Smooth muscle cell (in vitro differentiated cells): ENCODE data around the gene SPATA6L. TPM values are rescaled to one million over a fixed set of nuclear protein-coding genes. Genes with fewer than 3 reads are reported as not detected.
A peak's percentile ranks its signal among the peaks of the same experiment; 100 is the strongest.

Source experiments
- DNase-seq: peaks from one replicate; lab custom pipeline; 2025; ENCODE audit not compliant: unreplicated experiment; lab: John Stamatoyannopoulos, UW
- H2AFZ ChIP-seq: fragments of 200-600 bp; sonication (generic); 2 replicates; pipeline ENCODE4 v1.6.0; 2016; ENCODE audit warnings: antibody characterized with exemption, low read depth, mild to moderate bottlenecking
- H3F3A ChIP-seq: fragments of 200-600 bp; sonication (generic); 2 replicates; pipeline ENCODE4 v1.6.0; 2017; ENCODE audit warnings: antibody characterized with exemption, low read depth
- H3K27ac ChIP-seq: fragments of 200-600 bp; sonication (generic); 2 replicates; pipeline ENCODE4 v1.5.1; 2016; ENCODE audit warnings: low read depth, mild to moderate bottlenecking
- H3K27me3 ChIP-seq: fragments of 200-600 bp; sonication (generic); 2 replicates; pipeline ENCODE4 v1.6.1; 2016; ENCODE audit warnings: low read depth, mild to moderate bottlenecking
- H3K36me3 ChIP-seq: fragments of 200-600 bp; sonication (generic); 2 replicates; pipeline ENCODE4 v1.5.1; 2016; ENCODE audit warnings: low read depth
- H3K4me1 ChIP-seq: fragments of 200-600 bp; sonication (generic); 2 replicates; pipeline ENCODE4 v1.5.1; 2016; ENCODE audit warnings: low read depth
- H3K4me2 ChIP-seq: fragments of 200-600 bp; sonication (generic); 2 replicates; pipeline ENCODE4 v1.6.0; 2016; ENCODE audit warnings: mild to moderate bottlenecking
- H3K4me3 ChIP-seq: fragments of 200-600 bp; sonication (generic); 2 replicates; pipeline ENCODE4 v1.5.1; 2016; ENCODE audit warnings: mild to moderate bottlenecking
- H3K79me2 ChIP-seq: fragments of 200-600 bp; sonication (generic); 2 replicates; pipeline ENCODE4 v1.6.0; 2016; ENCODE audit warnings: low read depth, mild to moderate bottlenecking
- H3K9ac ChIP-seq: fragments of 200-600 bp; sonication (generic); 2 replicates; pipeline ENCODE4 v1.6.0; 2016; ENCODE audit warnings: low read depth
- H3K9me3 ChIP-seq: fragments of 200-600 bp; sonication (generic); replicated peaks from 2 replicates; pipeline ENCODE4 v1.5.1; 2016; ENCODE audit warnings: low read depth
- H4K20me1 ChIP-seq: fragments of 200-600 bp; sonication (generic); 2 replicates; pipeline ENCODE4 v1.6.0; 2016; ENCODE audit warnings: low read depth
- CTCF ChIP-seq: fragments of 200-600 bp; sonication (generic); IDR thresholded peaks from 2 replicates; pipeline ENCODE4 v1.5.1; 2017; ENCODE audit warnings: borderline replicate concordance, mild to moderate bottlenecking, antibody characterized with exemption; ENCODE audit not compliant: insufficient read depth, poor library complexity, severe bottlenecking
- WGBS: methylation state at CpG from one replicate; pipeline ENCODE4 v1.1.7; 2016; ENCODE audit warnings: low lambda C conversion rate; 5-methylcytosine and 5-hydroxymethylcytosine counted together
- polyA plus RNA-seq: library from polyadenylated mRNA; unstranded; fragments of >200 nt; fragmentation: Nextera tagmentation; extraction: Ambion mirVana; gene quantifications from 2 replicates; pipeline ENCODE4 v1.2.1, GENCODE V29; 2016
- total RNA-seq: library from RNA; depleted of rRNA; stranded (reverse); fragments of >200 nt; gene quantifications from 2 replicates; pipeline ENCODE4 v1.2.3, GENCODE V29; 2014

SPATA6L gene
- total and polyA plus RNA-seq, 2 experiments from 2014 or later = 0.57 to 0.67 TPM

- Histone ChIP-seq H3K27me3 (no peaks in the 10 kb centered on the region), H3K9ac (no peak overlapping the region), H3K79me2 (peaks cover 42% of the 10 kb centered on the region), H3K36me3 (peaks cover 5% of the 10 kb centered on the region), H3F3A (peaks cover 3% of the 10 kb centered on the region), H3K27ac (peak overlapping the region; percentile 58), H3K4me2 (no peak overlapping the region), H4K20me1 (peaks cover 37% of the 10 kb centered on the region), H3K9me3 (no peaks in the 10 kb centered on the region), H3K4me1 (peaks cover 6% of the 10 kb centered on the region), H2AFZ (no peak overlapping the region), H3K4me3 (no peak overlapping the region)
- no peak for TF ChIP-seq CTCF
- WGBS = 97% methylated on average over 4 of the region's 4 CpGs
- DNase-seq = no peak
Measured at GRCh38 chr9:4690144-4690543, 23.9 kb upstream of the SPATA6L start.

- Histone ChIP-seq H3K4me3 (no peak overlapping the region), H4K20me1 (peaks cover 37% of the 10 kb centered on the region), H3K79me2 (peaks cover 40% of the 10 kb centered on the region), H3K27me3 (no peaks in the 10 kb centered on the region), H3F3A (peaks cover 3% of the 10 kb centered on the region), H3K9me3 (no peaks in the 10 kb centered on the region), H3K4me1 (peaks cover 6% of the 10 kb centered on the region), H3K36me3 (peaks cover 5% of the 10 kb centered on the region), H3K27ac (peak overlapping the region; percentile 58), H3K4me2 (no peak overlapping the region), H2AFZ (no peak overlapping the region), H3K9ac (no peak overlapping the region)
- WGBS = 84% methylated on average over 1 of the region's 1 CpG
- TF ChIP-seq CTCF = no peak
- DNase-seq = no peak
Measured at GRCh38 chr9:4689687-4690104, 23.4 kb upstream of the SPATA6L start.

GRCh38 chr9:4689021-4689420 is 22.7 kb upstream of the SPATA6L start:
- H3K4me2 ChIP-seq = peak overlapping the region; percentile 20
- no peaks in the 10 kb centered on the region for H3K27me3 ChIP-seq
- no peak overlapping the region for H3K4me3 ChIP-seq
- H3K79me2 ChIP-seq = peaks cover 33% of the 10 kb centered on the region
- peaks cover 3% of the 10 kb centered on the region for H3F3A ChIP-seq
- H3K9me3 ChIP-seq = no peaks in the 10 kb centered on the region
- H3K9ac ChIP-seq = no peak overlapping the region
- 74% methylated on average over 2 of the region's 2 CpGs for WGBS
- peaks cover 37% of the 10 kb centered on the region for H4K20me1 ChIP-seq
- no peak overlapping the region for H2AFZ ChIP-seq
- peaks cover 6% of the 10 kb centered on the region for H3K4me1 ChIP-seq
- DNase-seq = no peak
- no peak for TF ChIP-seq CTCF
- peaks cover 2% of the 10 kb centered on the region for H3K36me3 ChIP-seq
- H3K27ac ChIP-seq = peak overlapping the region; percentile 58

- Histone ChIP-seq H3K4me3 (no peak overlapping the region), H3K9ac (no peak overlapping the region), H3K36me3 (no peaks in the 10 kb centered on the region), H3K4me2 (no peak overlapping the region), H3F3A (peaks cover 3% of the 10 kb centered on the region), H3K9me3 (no peaks in the 10 kb centered on the region), H4K20me1 (peaks cover 27% of the 10 kb centered on the region), H3K27me3 (no peaks in the 10 kb centered on the region), H3K4me1 (peaks cover 6% of the 10 kb centered on the region), H2AFZ (no peak overlapping the region), H3K79me2 (peaks cover 27% of the 10 kb centered on the region), H3K27ac (peak overlapping the region; percentile 28)
- TF ChIP-seq CTCF = no peak
- WGBS = 67% methylated on average over 1 of the region's 1 CpG
- no peak for DNase-seq
Measured at GRCh38 chr9:4686584-4686983, 20.3 kb upstream of the SPATA6L start.
